Measurements from ENCODE around the gene SARDH. TPM values are rescaled to one million over a fixed set of nuclear protein-coding genes. Genes with fewer than 3 reads are reported as not detected.

SARDH gene, protein sequence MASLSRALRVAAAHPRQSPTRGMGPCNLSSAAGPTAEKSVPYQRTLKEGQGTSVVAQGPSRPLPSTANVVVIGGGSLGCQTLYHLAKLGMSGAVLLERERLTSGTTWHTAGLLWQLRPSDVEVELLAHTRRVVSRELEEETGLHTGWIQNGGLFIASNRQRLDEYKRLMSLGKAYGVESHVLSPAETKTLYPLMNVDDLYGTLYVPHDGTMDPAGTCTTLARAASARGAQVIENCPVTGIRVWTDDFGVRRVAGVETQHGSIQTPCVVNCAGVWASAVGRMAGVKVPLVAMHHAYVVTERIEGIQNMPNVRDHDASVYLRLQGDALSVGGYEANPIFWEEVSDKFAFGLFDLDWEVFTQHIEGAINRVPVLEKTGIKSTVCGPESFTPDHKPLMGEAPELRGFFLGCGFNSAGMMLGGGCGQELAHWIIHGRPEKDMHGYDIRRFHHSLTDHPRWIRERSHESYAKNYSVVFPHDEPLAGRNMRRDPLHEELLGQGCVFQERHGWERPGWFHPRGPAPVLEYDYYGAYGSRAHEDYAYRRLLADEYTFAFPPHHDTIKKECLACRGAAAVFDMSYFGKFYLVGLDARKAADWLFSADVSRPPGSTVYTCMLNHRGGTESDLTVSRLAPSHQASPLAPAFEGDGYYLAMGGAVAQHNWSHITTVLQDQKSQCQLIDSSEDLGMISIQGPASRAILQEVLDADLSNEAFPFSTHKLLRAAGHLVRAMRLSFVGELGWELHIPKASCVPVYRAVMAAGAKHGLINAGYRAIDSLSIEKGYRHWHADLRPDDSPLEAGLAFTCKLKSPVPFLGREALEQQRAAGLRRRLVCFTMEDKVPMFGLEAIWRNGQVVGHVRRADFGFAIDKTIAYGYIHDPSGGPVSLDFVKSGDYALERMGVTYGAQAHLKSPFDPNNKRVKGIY
- 1 to 10 TPM in 3 of 4 donors, under 1 TPM in 1; 0.49 to 3.0 (median 2.4) TPM for total RNA-seq
- 1 to 10 TPM in 1 of 3 donors, under 1 TPM in 1, not detected in 1; 0.60 to 2.1 TPM for polyA plus RNA-seq

GRCh38 chr9:133737774-133738639, at the start of gene SARDH:
SARDH (minus strand) TSS chr9:133738352; CDS start chr9:133734173, 4,179 bp downstream.
- WGBS, 2 donors: 20 to 21% methylated on average over 25 of the region's 25 CpGs
- peak within 1 kb of the TSS in 3 of 4 donors; percentile 40 to 51 (median 49) for H3K4me3 ChIP-seq
- no peak within 1 kb of the TSS for H3K27ac ChIP-seq
- no peaks in the 10 kb centered on the region for H3K9me3 ChIP-seq
- intact Hi-C loops (cut with DNase I): loop anchor here (10.0 kb wide), 1 partner anchor 323 kb away; the partner anchor contains the start of gene REXO4
- no peaks in the 10 kb centered on the region for H3K36me3 ChIP-seq
- peak; percentile 73 for DNase-seq
- no peaks in the 10 kb centered on the region for H3K27me3 ChIP-seq
- TF ChIP-seq, protein P1, sequence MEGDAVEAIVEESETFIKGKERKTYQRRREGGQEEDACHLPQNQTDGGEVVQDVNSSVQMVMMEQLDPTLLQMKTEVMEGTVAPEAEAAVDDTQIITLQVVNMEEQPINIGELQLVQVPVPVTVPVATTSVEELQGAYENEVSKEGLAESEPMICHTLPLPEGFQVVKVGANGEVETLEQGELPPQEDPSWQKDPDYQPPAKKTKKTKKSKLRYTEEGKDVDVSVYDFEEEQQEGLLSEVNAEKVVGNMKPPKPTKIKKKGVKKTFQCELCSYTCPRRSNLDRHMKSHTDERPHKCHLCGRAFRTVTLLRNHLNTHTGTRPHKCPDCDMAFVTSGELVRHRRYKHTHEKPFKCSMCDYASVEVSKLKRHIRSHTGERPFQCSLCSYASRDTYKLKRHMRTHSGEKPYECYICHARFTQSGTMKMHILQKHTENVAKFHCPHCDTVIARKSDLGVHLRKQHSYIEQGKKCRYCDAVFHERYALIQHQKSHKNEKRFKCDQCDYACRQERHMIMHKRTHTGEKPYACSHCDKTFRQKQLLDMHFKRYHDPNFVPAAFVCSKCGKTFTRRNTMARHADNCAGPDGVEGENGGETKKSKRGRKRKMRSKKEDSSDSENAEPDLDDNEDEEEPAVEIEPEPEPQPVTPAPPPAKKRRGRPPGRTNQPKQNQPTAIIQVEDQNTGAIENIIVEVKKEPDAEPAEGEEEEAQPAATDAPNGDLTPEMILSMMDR (IDR thresholded peaks at IDR 0.05): no peak
- TF ChIP-seq POLR2AphosphoS5 (IDR thresholded peaks at IDR 0.05) (no peak), POLR2A (IDR thresholded peaks at IDR 0.05) (no peak), EP300 (IDR thresholded peaks at IDR 0.05) (no peak)
- peaks cover 0 to 16% (median 15%) of the 10 kb centered on the region in 4 donors for H3K4me1 ChIP-seq

- Histone ChIP-seq H3K27ac (no peak overlapping the region), H3K27me3 (no peaks in the 10 kb centered on the region), H3K4me1 (peaks cover 0 to 14% (median 3%) of the 10 kb centered on the region in 4 donors), H3K36me3 (peaks cover 0 to 7% (median 0%) of the 10 kb centered on the region in 4 donors), H3K4me3 (no peak overlapping the region), H3K9me3 (no peaks in the 10 kb centered on the region)
- no peak for DNase-seq
- WGBS, 2 donors: 35 to 57% methylated on average over 5 of the region's 5 CpGs
- intact Hi-C loops (cut with DNase I): no loop called here
- no peak for TF ChIP-seq POLR2AphosphoS5 (IDR thresholded peaks at IDR 0.05)
- no peak for TF ChIP-seq EP300 (IDR thresholded peaks at IDR 0.05)
- TF ChIP-seq POLR2A (IDR thresholded peaks at IDR 0.05): no peak
- TF ChIP-seq, protein P1 (IDR thresholded peaks at IDR 0.05): no peak
Observed at GRCh38 chr9:133787754-133788025, 49.5 kb upstream of the SARDH start.

DNA sequence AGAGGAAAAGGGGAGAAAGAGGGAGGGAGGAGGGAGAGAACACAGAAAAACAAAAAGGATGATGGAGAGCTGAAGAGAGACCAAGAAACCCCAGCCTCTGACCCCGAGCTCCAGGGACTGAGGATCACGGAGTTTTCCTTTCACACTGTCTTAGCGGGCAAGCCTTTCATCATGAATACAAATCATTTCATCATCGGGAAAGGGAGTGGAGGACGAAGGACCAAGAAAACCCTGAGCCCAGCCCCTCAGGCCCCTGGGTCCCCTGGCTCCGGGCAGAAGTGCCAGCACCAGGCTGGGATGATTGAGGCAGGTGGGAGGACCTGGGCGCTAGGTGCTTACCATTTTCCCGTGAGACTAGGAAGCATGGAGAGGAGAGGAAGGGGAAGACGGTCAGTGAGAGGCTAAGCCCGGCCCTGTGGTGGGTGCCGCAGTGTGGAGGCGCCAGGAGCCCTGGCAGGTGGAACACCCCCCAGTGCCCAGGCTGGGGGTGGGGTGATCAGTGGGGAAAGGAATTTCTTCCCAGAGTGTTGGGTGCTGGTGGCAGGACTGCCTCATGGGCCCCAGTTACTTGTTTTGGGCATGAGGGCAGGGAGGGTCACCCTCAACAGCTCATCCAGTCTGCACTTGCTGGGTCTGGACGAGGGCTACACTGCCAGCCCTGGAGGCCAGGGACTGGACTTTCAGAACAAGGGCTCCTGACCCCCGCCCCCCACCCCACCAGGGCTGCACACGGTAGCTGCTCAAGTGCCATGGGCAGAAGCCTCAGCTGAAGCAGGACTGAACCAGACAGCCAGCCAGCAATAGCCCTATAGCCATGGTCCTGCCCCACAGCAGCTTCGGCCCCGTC, 49.0 kb upstream of the SARDH start:
- no peak overlapping the region for H3K27ac ChIP-seq
- no peaks in the 10 kb centered on the region for H3K9me3 ChIP-seq
- no peak overlapping the region for H3K4me3 ChIP-seq
- WGBS, 2 donors: 78 to 81% methylated on average over 17 of the region's 17 CpGs
- peaks cover 0 to 14% (median 3%) of the 10 kb centered on the region in 4 donors for H3K4me1 ChIP-seq
- DNase-seq: no peak
- H3K27me3 ChIP-seq: no peaks in the 10 kb centered on the region
- intact Hi-C loops (cut with DNase I): no loop called here
- TF ChIP-seq POLR2A (IDR thresholded peaks at IDR 0.05) (no peak), POLR2AphosphoS5 (IDR thresholded peaks at IDR 0.05) (no peak), EP300 (IDR thresholded peaks at IDR 0.05) (no peak)
- TF ChIP-seq, protein P1 (IDR thresholded peaks at IDR 0.05): no peak
- H3K36me3 ChIP-seq: peaks cover 0 to 7% (median 0%) of the 10 kb centered on the region in 4 donors
